ENCODE measurements around the gene FNTB.

- TF ChIP-seq CTCF (conservative IDR thresholded peaks at IDR 0.05): no peak
- TF ChIP-seq EZH2 (IDR thresholded peaks at IDR 0.05; ENCODE audit: low read depth): no peak
Measured at GRCh38 chr14:65071544-65071943, 84.8 kb downstream of the FNTB start.

Measured in PC-9 (cell line).